ENCODE data around the gene MIA.

DNA sequence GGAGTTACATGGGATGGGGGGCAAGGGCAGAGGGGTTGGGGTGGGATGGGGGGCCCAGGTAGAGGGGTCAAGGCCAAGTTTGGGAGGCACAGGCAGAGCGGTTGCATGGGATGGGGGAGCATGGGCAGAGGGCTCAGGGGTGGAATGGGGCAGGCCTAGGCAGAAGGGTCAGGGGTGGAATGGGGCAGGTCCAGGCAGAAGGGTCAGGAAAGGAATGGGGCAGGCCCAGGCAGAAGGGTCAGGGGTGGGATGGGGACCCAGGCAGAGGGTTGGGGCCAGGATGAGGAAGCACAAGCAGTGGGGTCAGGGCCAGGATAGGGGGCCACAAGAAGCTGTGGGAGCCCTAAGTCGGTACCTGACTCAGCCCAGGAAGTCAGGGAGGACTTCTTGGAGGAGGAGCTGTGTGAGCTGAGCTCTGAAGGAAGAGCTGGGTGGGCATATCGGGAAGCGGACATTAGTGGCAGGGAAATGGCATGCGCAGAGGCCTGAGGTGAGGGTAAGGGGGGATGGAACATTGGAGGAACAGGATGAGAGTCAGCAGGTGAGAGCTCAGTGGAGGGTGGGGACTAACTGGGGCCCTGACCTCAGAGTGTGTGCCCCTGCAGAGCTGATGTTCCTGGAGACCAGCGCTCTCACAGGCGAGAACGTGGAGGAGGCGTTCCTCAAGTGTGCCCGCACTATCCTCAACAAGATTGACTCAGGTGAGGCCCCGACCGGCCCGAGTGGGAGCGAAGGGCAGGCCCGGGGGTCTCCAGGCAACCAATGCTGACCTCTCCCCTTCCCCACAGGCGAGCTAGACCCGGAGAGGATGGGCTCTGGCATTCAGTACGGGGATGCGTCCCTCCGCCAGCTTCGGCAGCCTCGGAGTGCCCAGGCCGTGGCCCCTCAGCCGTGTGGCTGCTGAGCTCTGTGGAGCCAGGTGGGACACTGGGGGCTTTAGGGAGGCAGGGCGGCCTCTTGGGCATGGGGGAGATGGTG lies 11.0 kb downstream of the MIA start:
- TF ChIP-seq POLR2AphosphoS5 (IDR thresholded peaks at IDR 0.05; ENCODE audit: low read depth, low read length) (no peak), CTCF (IDR thresholded peaks at IDR 0.05) (no peak), SIN3A (IDR thresholded peaks at IDR 0.05; ENCODE audit: borderline replicate concordance, insufficient read depth, low read depth, low read length) (no peak)
